IMR-90 (cell line): ENCODE measurements around the gene MTOR. TPM values are rescaled to one million over a fixed set of nuclear protein-coding genes. Genes with fewer than 3 reads are reported as not detected.

Source experiments
- ATAC-seq: fragments of 200-7000 bp; cut with Tn5 transposase; 2 replicates; pipeline ENCODE4 v1.9.1; 2020; ENCODE audit warnings: low read depth, mild to moderate bottlenecking, moderate library complexity
- BruUV-seq: library from RNA; stranded (reverse); fragments of 400-500 nt; replicated peaks from 2 replicates; lab custom pipeline; 2021; lab: Mats Ljungman, UMichigan
- CTCF ChIA-PET: fragments of 300-600 bp; formaldehyde crosslinking; extraction: SDS; loops from one replicate; lab custom pipeline; 2021; ENCODE audit warnings: antibody characterized with exemption; lab: Yijun Ruan, JAX
- POLR2A ChIA-PET: fragments of 300-600 bp; sonication (Branson Sonifier 250); formaldehyde crosslinking; loops from one replicate; lab custom pipeline; 2022; ENCODE audit warnings: antibody characterized with exemption; ENCODE audit not compliant: unreplicated experiment; lab: Charles Lee
- DNase-seq: peaks from one replicate; pipeline ENCODE4 v3.0.0; 2013
- H2AFZ ChIP-seq: replicated peaks from 2 replicates; pipeline ENCODE3; 2013; ENCODE audit warnings: low read length, mild to moderate bottlenecking; ENCODE audit not compliant: poor library complexity
- H2AK5ac ChIP-seq: 2 replicates; pipeline ENCODE4 v1.6.1; 2013; ENCODE audit warnings: low read depth, low read length, inconsistent platforms
- H2AK9ac ChIP-seq: replicated peaks from 2 replicates; pipeline ENCODE3; 2013; ENCODE audit warnings: mild to moderate bottlenecking, low read depth, low read length, moderate library complexity; ENCODE audit not compliant: poor library complexity
- H2BK120ac ChIP-seq: 2 replicates; pipeline ENCODE4 v1.6.1; 2013; ENCODE audit warnings: low read depth, low read length, inconsistent platforms
- H2BK15ac ChIP-seq: 3 replicates; pipeline ENCODE4 v1.6.1; 2013; ENCODE audit warnings: low read depth, low read length, inconsistent platforms
- H2BK20ac ChIP-seq: 2 replicates; pipeline ENCODE4 v1.6.1; 2013; ENCODE audit warnings: low read depth, mild to moderate bottlenecking, inconsistent platforms, low read length, moderate library complexity
- H2BK5ac ChIP-seq: 2 replicates; pipeline ENCODE4 v1.6.1; 2013; ENCODE audit warnings: mild to moderate bottlenecking, low read depth, low read length, inconsistent platforms; ENCODE audit not compliant: poor library complexity, severe bottlenecking
- H3K14ac ChIP-seq: replicated peaks from 2 replicates; pipeline ENCODE4 v1.6.1; 2013; ENCODE audit warnings: low read depth, low read length, inconsistent platforms
- H3K18ac ChIP-seq: 2 replicates; pipeline ENCODE4 v1.6.1; 2013; ENCODE audit warnings: low read depth, low read length, control low read depth
- H3K23ac ChIP-seq: 2 replicates; pipeline ENCODE4 v1.6.1; 2013; ENCODE audit warnings: low read depth, low read length, inconsistent platforms
- H3K27ac ChIP-seq: 2 replicates; pipeline ENCODE4 v1.5.1; 2013; ENCODE audit warnings: mild to moderate bottlenecking, control low read depth, low read length; ENCODE audit not compliant: insufficient read depth
- H3K27me3 ChIP-seq: 2 replicates; pipeline ENCODE4 v1.6.1; 2013; ENCODE audit warnings: low read length; ENCODE audit not compliant: control insufficient read depth, insufficient read depth
- H3K36me3 ChIP-seq: 2 replicates; pipeline ENCODE4 v1.6.1; 2013; ENCODE audit warnings: low read length, mixed read lengths; ENCODE audit not compliant: control insufficient read depth, insufficient read depth
- H3K4ac ChIP-seq: 2 replicates; pipeline ENCODE4 v1.6.1; 2013; ENCODE audit warnings: low read depth, low read length, inconsistent platforms
- H3K4me1 ChIP-seq: 2 replicates; pipeline ENCODE4 v1.6.1; 2013; ENCODE audit warnings: low read length, mixed read lengths; ENCODE audit not compliant: control insufficient read depth, insufficient read depth
- H3K4me2 ChIP-seq: 2 replicates; pipeline ENCODE4 v1.6.1; 2013; ENCODE audit warnings: low read depth, mild to moderate bottlenecking, control low read depth, low read length, moderate library complexity
- H3K4me3 ChIP-seq: 2 replicates; pipeline ENCODE4 v1.5.1; 2013; ENCODE audit warnings: low read depth, mild to moderate bottlenecking, control low read depth, low read length, moderate library complexity; ENCODE audit not compliant: insufficient read depth
- H3K56ac ChIP-seq: 2 replicates; pipeline ENCODE4 v1.6.1; 2013; ENCODE audit warnings: low read length, inconsistent platforms; ENCODE audit not compliant: insufficient read depth; ENCODE audit errors: extremely low read depth
- H3K79me1 ChIP-seq, 2 experiments: 2 replicates each; pipeline ENCODE4 v1.6.1; 2013; ENCODE audit warnings: low read length in 2 of 2, inconsistent platforms in 1 of 2, low read depth in 1 of 2
- H3K9ac ChIP-seq: 2 replicates; pipeline ENCODE4 v1.6.1; 2013; ENCODE audit warnings: low read depth, low read length, control low read depth
- H3K9me1 ChIP-seq: 2 replicates; pipeline ENCODE4 v1.6.1; 2013; ENCODE audit warnings: low read length, inconsistent platforms; ENCODE audit not compliant: insufficient read depth
- H3K9me3 ChIP-seq: 2 replicates; pipeline ENCODE4 v1.6.1; 2013; ENCODE audit warnings: low read length; ENCODE audit not compliant: control insufficient read depth, insufficient read depth
- H4K20me1 ChIP-seq: 2 replicates; pipeline ENCODE4 v1.6.1; 2013; ENCODE audit warnings: low read length, inconsistent platforms; ENCODE audit not compliant: insufficient read depth
- H4K5ac ChIP-seq: 2 replicates; pipeline ENCODE4 v1.6.1; 2013; ENCODE audit warnings: mild to moderate bottlenecking, low read depth, low read length, control low read depth
- H4K8ac ChIP-seq, 2 experiments: 2 replicates each; pipeline ENCODE4 v1.6.1; 2013; ENCODE audit warnings: low read depth in 2 of 2, low read length in 2 of 2, control low read depth in 1 of 2, inconsistent platforms in 1 of 2
- H4K91ac ChIP-seq: 2 replicates; pipeline ENCODE4 v1.6.1; 2013; ENCODE audit warnings: low read depth, low read length, inconsistent platforms; ENCODE audit not compliant: insufficient read depth
- MAZ ChIP-seq: IDR thresholded peaks from 2 replicates; pipeline ENCODE4 v1.6.1; 2012; ENCODE audit warnings: low read depth, mild to moderate bottlenecking, low read length, improper control_type of control experiment, moderate library complexity, borderline replicate concordance
- MXI1 ChIP-seq: IDR thresholded peaks from 2 replicates; pipeline ENCODE4 v1.6.1; 2012; ENCODE audit warnings: low read depth, mild to moderate bottlenecking, low read length, moderate library complexity, borderline replicate concordance
- NFE2L2 ChIP-seq: fragments of 150-350 bp; IDR thresholded peaks from 2 replicates; pipeline ENCODE4 v1.6.1; 2016; ENCODE audit warnings: low read depth, mild to moderate bottlenecking, low read length
- POLR2A ChIP-seq: IDR thresholded peaks from 2 replicates; pipeline ENCODE4 v1.6.1; 2012; ENCODE audit warnings: mild to moderate bottlenecking, low read depth, low read length
- RAD21 ChIP-seq: IDR thresholded peaks from 2 replicates; pipeline ENCODE4 v1.6.1; 2012; ENCODE audit warnings: low read length, improper control_type of control experiment
- RFX5 ChIP-seq: IDR thresholded peaks from 2 replicates; pipeline ENCODE4 v1.8.0; 2012; ENCODE audit warnings: low read depth, mild to moderate bottlenecking, low read length, moderate library complexity
- WGBS, 2 experiments: methylation state at CpG; one replicate each; pipeline versions ENCODE4 v1.1.5 to v1.1.7; 2013; ENCODE audit warnings: missing lambda C conversion rate in 2 of 2; ENCODE audit not compliant: insufficient read length in 1 of 2; ENCODE audit errors: extremely low coverage in 2 of 2; 5-methylcytosine and 5-hydroxymethylcytosine counted together
- dilution Hi-C: fragments of 300-500 bp; cut with HindIII; formaldehyde crosslinking; loops from one replicate; pipeline ENCODE4 v1.14.3; 2018; ENCODE audit warnings: low sequenced_read_pairs; ENCODE audit not compliant: unreplicated experiment
- in situ Hi-C: fragments of 300-500 bp; cut with MboI; formaldehyde crosslinking; loops from 3 replicates; pipeline ENCODE4 v1.14.3; 2019; ENCODE audit warnings: low sequenced_read_pairs, inconsistent platforms, mixed read lengths
- intact Hi-C: fragments of 100-400 bp; cut with micrococcal nuclease; formaldehyde crosslinking; loops from 2 replicates; pipeline ENCODE4 v1.10.0; 2022
- polyA plus RNA-seq, 3 experiments: library from polyadenylated mRNA; depleted of rRNA; stranded (reverse); fragments of >200 nt; gene quantifications; 2 replicates each; pipeline ENCODE4 v1.2.3, GENCODE V29; 2012; ENCODE audit warnings: low replicate concordance in 1 of 3
- total RNA-seq: library from RNA; depleted of rRNA; stranded (reverse); fragments of >200 nt; gene quantifications from 2 replicates; pipeline ENCODE4 v1.2.3, GENCODE V29; 2012
- TF ChIP-seq, protein P1 (sequence below): conservative IDR thresholded peaks from 2 replicates; pipeline ENCODE4 v1.5.1; 2012; ENCODE audit warnings: mild to moderate bottlenecking, low read depth, low read length, improper control_type of control experiment

The MTOR gene
- total and polyA plus RNA-seq, 2 of the 4 experiments (the other 2 are of a cell fraction) = 19.2 to 36.7 TPM

GRCh38 chr1:11067716-11068599, 194.4 kb downstream of the MTOR start:
- POLR2A ChIA-PET = no interaction called here
- dilution Hi-C loops = no loop called here
- Histone ChIP-seq H2AFZ (no peak overlapping the region), H3K4me3 (no peak overlapping the region), H4K5ac (no peak overlapping the region), H3K14ac (no peak overlapping the region), H2BK15ac (no peak overlapping the region), H3K18ac (no peak overlapping the region), H3K27me3 (no peaks in the 10 kb centered on the region), H3K4ac (no peak overlapping the region), H4K8ac (no peak overlapping the region), H3K23ac (no peak overlapping the region), H3K9me1 (no peaks in the 10 kb centered on the region), H3K79me1 (peaks cover 4 to 7% of the 10 kb centered on the region in 2 experiments; a peak in 2 of 4 replicates), H3K9ac (no peak overlapping the region), H3K4me2 (no peak overlapping the region), H3K36me3 (peaks cover 68% of the 10 kb centered on the region), H2AK9ac (no peak overlapping the region), H3K27ac (no peak overlapping the region), H4K20me1 (no peaks in the 10 kb centered on the region), H3K4me1 (no peaks in the 10 kb centered on the region), H2BK5ac (no peak overlapping the region), H2BK120ac (no peak overlapping the region), H3K9me3 (no peaks in the 10 kb centered on the region), H2BK20ac (no peak overlapping the region), H3K56ac (no peak overlapping the region), H4K91ac (no peak overlapping the region), H2AK5ac (no peak overlapping the region)
- WGBS, 2 experiments = 98% methylated on average over 6 of the region's 18 CpGs; no CpG with 5 or more reads in 1 of the 2 experiments
- BruUV-seq = no TSS peak
- intact Hi-C loops = no loop called here
- in situ Hi-C loops = no loop called here
- DNase-seq (no peak), ATAC-seq (no peak)
- TF ChIP-seq POLR2A = no peak
- no peak for TF ChIP-seq MAZ
- TF ChIP-seq NFE2L2 = no peak
- TF ChIP-seq MXI1 = no peak
- TF ChIP-seq, protein P1, sequence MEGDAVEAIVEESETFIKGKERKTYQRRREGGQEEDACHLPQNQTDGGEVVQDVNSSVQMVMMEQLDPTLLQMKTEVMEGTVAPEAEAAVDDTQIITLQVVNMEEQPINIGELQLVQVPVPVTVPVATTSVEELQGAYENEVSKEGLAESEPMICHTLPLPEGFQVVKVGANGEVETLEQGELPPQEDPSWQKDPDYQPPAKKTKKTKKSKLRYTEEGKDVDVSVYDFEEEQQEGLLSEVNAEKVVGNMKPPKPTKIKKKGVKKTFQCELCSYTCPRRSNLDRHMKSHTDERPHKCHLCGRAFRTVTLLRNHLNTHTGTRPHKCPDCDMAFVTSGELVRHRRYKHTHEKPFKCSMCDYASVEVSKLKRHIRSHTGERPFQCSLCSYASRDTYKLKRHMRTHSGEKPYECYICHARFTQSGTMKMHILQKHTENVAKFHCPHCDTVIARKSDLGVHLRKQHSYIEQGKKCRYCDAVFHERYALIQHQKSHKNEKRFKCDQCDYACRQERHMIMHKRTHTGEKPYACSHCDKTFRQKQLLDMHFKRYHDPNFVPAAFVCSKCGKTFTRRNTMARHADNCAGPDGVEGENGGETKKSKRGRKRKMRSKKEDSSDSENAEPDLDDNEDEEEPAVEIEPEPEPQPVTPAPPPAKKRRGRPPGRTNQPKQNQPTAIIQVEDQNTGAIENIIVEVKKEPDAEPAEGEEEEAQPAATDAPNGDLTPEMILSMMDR = no peak
- TF ChIP-seq RAD21 = no peak
- no peak for TF ChIP-seq RFX5
- CTCF ChIA-PET = no interaction called here
